A549 (cell line): Measurements from ENCODE around the gene ZFPL1.

ENCODE experiments used
- BHLHE40 ChIP-seq: IDR thresholded peaks from 2 replicates; pipeline ENCODE4 v1.6.1; 2012; ENCODE audit warnings: low read depth, low read length, inconsistent platforms
- CBX8 ChIP-seq: fragments of 200-600 bp; sonication (generic); IDR thresholded peaks from 2 replicates; pipeline ENCODE4 v1.6.1; 2016
- CHD2 ChIP-seq: fragments of 150-350 bp; IDR thresholded peaks from 2 replicates; pipeline ENCODE4 v1.6.1; 2014; ENCODE audit warnings: low read length; ENCODE audit not compliant: partially characterized antibody
- CTCF ChIP-seq: fragments of >200 bp; sonication (Bioruptor Twin); formaldehyde crosslinking; IDR thresholded peaks from 3 replicates; pipeline ENCODE4 v1.5.1; 2016
- ELK1 ChIP-seq: fragments of 150-350 bp; IDR thresholded peaks from 2 replicates; pipeline ENCODE4 v1.6.1; 2014; ENCODE audit warnings: low read depth, mild to moderate bottlenecking, low read length
- JUNB ChIP-seq: fragments of >200 bp; sonication (Bioruptor Twin); formaldehyde crosslinking; IDR thresholded peaks from 2 replicates; pipeline ENCODE4 v1.6.1; 2016
- MAX ChIP-seq: IDR thresholded peaks from 2 replicates; pipeline ENCODE4 v1.6.1; 2012
- MAZ ChIP-seq: fragments of 150-350 bp; IDR thresholded peaks from 2 replicates; pipeline ENCODE4 v1.6.1; 2014; ENCODE audit warnings: antibody characterized with exemption, low read depth, low read length, borderline replicate concordance
- MYC ChIP-seq: IDR thresholded peaks from 2 replicates; pipeline ENCODE4 v1.6.1; 2012; ENCODE audit warnings: mild to moderate bottlenecking, inconsistent platforms, low read length, improper control_type of control experiment, borderline replicate concordance
- POLR2A ChIP-seq: IDR thresholded peaks from 2 replicates; pipeline ENCODE4 v1.6.1; 2012; ENCODE audit warnings: mild to moderate bottlenecking, low read length
- SMC3 ChIP-seq: fragments of >200 bp; sonication (Bioruptor Twin); formaldehyde crosslinking; IDR thresholded peaks from 3 replicates; pipeline ENCODE4 v1.6.1; 2018; ENCODE audit warnings: inconsistent platforms

GRCh38 chr11:65102142-65103095 is 18.4 kb downstream of the ZFPL1 start:
- TF ChIP-seq CTCF (no peak), SMC3 (no peak), MAZ (no peak), POLR2A (no peak), CHD2 (no peak), CBX8 (no peak), BHLHE40 (no peak), ELK1 (no peak), JUNB (no peak), MYC (no peak), MAX (no peak)
